Upper lobe of right lung (tissue), 1 donor: Measurements from ENCODE around the gene MIPOL1. TPM values are rescaled to one million over a fixed set of nuclear protein-coding genes. Genes with fewer than 3 reads are reported as not detected.

ENCODE experiments used
- ATAC-seq: fragments of 200-7000 bp; cut with Tn5 transposase; one replicate; pipeline ENCODE4 v1.9.1; 2020; ENCODE audit warnings: mild to moderate bottlenecking, moderate library complexity
- DNase-seq: peaks from one replicate; pipeline ENCODE4 v3.0.0-alpha.2; 2020
- H3K27ac ChIP-seq: fragments of 200-600 bp; one replicate; pipeline ENCODE4 v1.8.0; 2022
- H3K27me3 ChIP-seq: fragments of 200-600 bp; one replicate; pipeline ENCODE4 v1.8.0; 2022; ENCODE audit warnings: mild to moderate bottlenecking
- H3K36me3 ChIP-seq: fragments of 200-600 bp; one replicate; pipeline ENCODE4 v1.8.0; 2022
- H3K4me1 ChIP-seq: fragments of 200-600 bp; one replicate; pipeline ENCODE4 v1.8.0; 2022
- H3K4me3 ChIP-seq: fragments of 200-600 bp; one replicate; pipeline ENCODE4 v1.8.0; 2022; ENCODE audit warnings: mild to moderate bottlenecking
- H3K9me3 ChIP-seq: fragments of 200-600 bp; one replicate; pipeline ENCODE4 v1.8.0; 2022
- intact Hi-C: fragments of 100-400 bp; cut with DNase I; formaldehyde crosslinking; loops from one replicate; pipeline ENCODE4 v1.11.0; 2022
- total RNA-seq: library from RNA; stranded (reverse); fragmentation: NEBNext Ultra II Directional; extraction: Animal tissue kit (Norgen Biotek cat#: 25700); gene quantifications from one replicate; pipeline ENCODE4 v1.2.1, GENCODE V29; 2021
- TF ChIP-seq, protein P1 (sequence below): fragments of 200-600 bp; IDR thresholded peaks from one replicate; pipeline ENCODE4 v1.8.0; 2022; ENCODE audit warnings: antibody characterized with exemption
- donor health status: DM: no; HTN: yes; CAD: no; lungs with severe emphysema.

MIPOL1 gene
- total RNA-seq, 1 donor from 2014 or later = 10.0 TPM

DNA sequence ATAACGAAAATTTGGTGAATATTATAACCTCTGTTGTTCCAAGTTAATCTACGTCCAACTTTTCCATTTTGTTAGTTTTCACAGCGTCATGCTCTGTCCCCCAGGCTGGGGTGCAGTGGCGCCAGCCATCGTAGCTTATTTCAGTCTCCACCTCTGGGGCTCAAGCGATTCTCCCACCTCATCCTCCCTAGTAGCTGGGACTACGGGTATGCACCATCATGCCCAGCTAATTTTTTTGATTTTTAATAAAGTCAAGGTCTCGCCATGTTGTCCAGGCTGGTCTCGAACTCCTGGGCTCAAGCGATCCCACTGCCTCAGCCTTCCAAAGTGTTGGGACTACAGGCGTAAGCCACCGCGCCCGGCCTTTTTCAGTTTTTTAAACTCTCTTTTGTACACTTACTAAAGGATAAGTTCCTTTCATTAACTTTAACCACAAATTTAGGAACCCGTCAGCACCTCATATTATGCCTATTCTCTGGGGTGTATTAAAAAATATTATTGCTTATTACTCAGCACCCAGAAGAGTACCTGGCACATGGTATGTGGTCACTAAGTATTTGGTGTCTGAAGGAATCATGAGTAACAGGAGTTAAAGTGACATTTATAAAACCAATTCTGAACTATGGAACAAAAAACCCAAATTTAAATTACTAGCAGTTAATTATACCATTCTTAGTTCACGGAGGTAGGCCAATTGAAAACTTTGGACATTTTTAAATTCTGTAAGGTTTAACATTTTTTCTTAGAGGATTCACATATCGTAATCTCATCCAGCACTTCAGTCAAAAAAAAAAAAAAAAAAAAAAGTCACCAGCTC, 925 bp upstream of the MIPOL1 start:
- no peaks in the 10 kb centered on the region for H3K9me3 ChIP-seq
- H3K27ac ChIP-seq = peak overlapping the region; percentile 90
- ATAC-seq (no peak), DNase-seq (no peak)
- intact Hi-C loops = no loop called here
- H3K4me1 ChIP-seq = no peaks in the 10 kb centered on the region
- peak overlapping the region; percentile 59 for H3K4me3 ChIP-seq
- H3K27me3 ChIP-seq = no peaks in the 10 kb centered on the region
- H3K36me3 ChIP-seq = no peaks in the 10 kb centered on the region
- TF ChIP-seq, protein P1, sequence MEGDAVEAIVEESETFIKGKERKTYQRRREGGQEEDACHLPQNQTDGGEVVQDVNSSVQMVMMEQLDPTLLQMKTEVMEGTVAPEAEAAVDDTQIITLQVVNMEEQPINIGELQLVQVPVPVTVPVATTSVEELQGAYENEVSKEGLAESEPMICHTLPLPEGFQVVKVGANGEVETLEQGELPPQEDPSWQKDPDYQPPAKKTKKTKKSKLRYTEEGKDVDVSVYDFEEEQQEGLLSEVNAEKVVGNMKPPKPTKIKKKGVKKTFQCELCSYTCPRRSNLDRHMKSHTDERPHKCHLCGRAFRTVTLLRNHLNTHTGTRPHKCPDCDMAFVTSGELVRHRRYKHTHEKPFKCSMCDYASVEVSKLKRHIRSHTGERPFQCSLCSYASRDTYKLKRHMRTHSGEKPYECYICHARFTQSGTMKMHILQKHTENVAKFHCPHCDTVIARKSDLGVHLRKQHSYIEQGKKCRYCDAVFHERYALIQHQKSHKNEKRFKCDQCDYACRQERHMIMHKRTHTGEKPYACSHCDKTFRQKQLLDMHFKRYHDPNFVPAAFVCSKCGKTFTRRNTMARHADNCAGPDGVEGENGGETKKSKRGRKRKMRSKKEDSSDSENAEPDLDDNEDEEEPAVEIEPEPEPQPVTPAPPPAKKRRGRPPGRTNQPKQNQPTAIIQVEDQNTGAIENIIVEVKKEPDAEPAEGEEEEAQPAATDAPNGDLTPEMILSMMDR = no peak

DNA sequence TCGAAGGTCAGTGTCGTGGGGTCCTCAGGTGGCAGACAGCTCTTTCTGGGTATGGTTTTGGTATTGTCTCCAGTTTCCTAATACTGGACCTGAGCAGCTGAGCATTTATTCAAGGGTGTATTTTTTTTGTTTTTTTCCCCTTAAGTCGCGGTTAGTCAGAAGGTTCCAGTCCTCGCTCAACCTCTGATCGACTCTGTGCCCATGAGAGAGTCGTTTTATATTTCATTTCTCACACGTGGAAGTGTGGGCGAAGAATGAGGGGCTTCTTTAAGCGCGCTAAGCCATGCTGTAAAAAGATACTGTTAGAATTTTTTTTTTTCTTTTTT, 499 bp downstream of the MIPOL1 start:
- Histone ChIP-seq H3K36me3 (no peaks in the 10 kb centered on the region), H3K4me3 (peak overlapping the region; percentile 59), H3K4me1 (no peaks in the 10 kb centered on the region), H3K27me3 (no peaks in the 10 kb centered on the region), H3K27ac (peak overlapping the region; percentile 90), H3K9me3 (no peaks in the 10 kb centered on the region)
- intact Hi-C loops = no loop called here
- TF ChIP-seq, protein P1 = no peak
- ATAC-seq (no peak), DNase-seq (no peak)

DNA sequence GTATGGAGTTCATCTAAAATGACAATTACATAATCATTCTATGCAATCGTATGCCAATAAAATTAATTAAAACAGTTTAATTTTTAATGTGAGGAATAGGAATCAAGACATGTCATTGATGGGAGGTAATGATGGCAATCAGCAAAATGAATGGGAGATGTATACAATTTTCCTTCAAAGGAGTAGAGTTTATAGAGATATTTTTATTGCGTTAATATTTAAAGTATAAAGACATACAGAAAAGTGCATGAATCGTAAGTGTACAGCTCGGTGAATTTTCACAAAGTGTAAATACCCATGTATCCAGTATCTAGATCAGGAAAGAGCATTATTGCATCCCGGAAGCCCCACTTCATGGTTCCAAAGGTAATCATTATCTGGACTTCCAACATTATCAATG, 1.2 kb downstream of the MIPOL1 start:
- Histone ChIP-seq H3K27me3 (no peaks in the 10 kb centered on the region), H3K36me3 (no peaks in the 10 kb centered on the region), H3K27ac (no peak overlapping the region), H3K4me3 (no peak overlapping the region), H3K4me1 (no peaks in the 10 kb centered on the region), H3K9me3 (no peaks in the 10 kb centered on the region)
- intact Hi-C loops = no loop called here
- TF ChIP-seq, protein P1 = no peak
- ATAC-seq (no peak), DNase-seq (no peak)

DNA sequence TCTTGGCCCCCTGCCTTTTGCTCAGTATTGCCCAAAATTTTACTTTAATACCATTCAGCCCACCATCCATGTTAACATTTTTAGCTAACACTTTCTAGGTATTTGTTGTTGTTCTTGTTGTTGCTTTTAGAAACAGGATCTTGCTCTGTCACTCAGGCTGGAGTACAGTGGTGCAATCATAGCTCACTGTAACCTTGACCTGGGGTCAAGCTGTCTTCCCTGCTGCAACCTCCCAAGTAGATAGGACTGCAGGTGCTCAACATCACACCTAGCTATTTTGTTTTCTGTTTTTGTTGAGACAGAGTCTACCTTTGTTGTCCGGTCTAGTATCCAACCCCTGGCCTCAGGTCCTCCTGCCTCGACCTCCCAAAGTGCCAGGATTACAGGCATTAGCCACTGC, 4.0 kb downstream of the MIPOL1 start:
- Histone ChIP-seq H3K36me3 (no peaks in the 10 kb centered on the region), H3K4me1 (no peaks in the 10 kb centered on the region), H3K27me3 (no peaks in the 10 kb centered on the region), H3K4me3 (no peak overlapping the region), H3K9me3 (no peaks in the 10 kb centered on the region), H3K27ac (no peak overlapping the region)
- TF ChIP-seq, protein P1 = no peak
- DNase-seq (no peak), ATAC-seq (no peak)
- intact Hi-C loops = no loop called here

DNA sequence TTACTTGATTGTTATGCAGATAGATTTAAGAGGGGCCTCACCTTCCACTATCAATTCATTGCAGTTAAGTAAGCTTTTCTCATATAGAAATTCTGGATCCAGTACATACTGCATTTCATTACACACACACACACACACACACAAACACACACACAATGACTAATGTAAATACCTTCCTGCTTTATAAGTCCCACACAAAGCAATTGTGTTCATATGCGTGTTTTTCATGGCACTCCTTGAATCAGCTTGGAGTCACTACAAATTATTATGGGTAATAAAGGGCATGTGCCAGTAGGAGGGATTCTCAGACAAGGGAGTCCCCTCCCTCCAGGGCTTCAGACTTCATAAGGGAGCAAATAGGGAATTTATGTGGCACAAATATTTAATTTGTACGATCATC, 4.5 kb downstream of the MIPOL1 start:
- ATAC-seq (no peak), DNase-seq (no peak)
- TF ChIP-seq, protein P1 = no peak
- Histone ChIP-seq H3K27ac (no peak overlapping the region), H3K4me3 (no peak overlapping the region), H3K27me3 (no peaks in the 10 kb centered on the region), H3K4me1 (no peaks in the 10 kb centered on the region), H3K36me3 (no peaks in the 10 kb centered on the region), H3K9me3 (no peaks in the 10 kb centered on the region)
- intact Hi-C loops = no loop called here

DNA sequence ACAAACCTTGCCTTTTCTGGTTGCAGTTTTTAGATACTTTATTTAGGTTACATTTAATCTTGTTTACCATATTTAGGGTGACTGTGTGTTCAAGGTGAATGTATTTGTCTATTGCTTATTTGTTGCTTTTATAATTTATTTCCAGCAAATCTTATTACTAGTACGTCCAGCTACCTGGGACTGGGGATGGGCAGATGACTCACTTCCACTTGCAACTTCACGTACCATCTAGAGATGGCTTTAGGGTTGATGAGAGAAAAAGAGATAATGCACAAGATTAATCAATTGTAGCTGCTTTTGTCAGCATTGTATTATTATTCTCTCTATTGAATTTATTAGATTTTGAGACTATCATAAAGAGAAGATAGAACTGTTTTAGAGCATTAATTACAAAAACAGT, 5.1 kb downstream of the MIPOL1 start:
- Histone ChIP-seq H3K36me3 (no peaks in the 10 kb centered on the region), H3K27ac (no peak overlapping the region), H3K27me3 (no peaks in the 10 kb centered on the region), H3K4me1 (no peaks in the 10 kb centered on the region), H3K9me3 (no peaks in the 10 kb centered on the region), H3K4me3 (no peak overlapping the region)
- TF ChIP-seq, protein P1 = no peak
- no peak for ATAC-seq
- intact Hi-C loops = no loop called here
- DNase-seq = no peak
